Measurements from ENCODE around the gene ZNF672.
A peak's percentile ranks its signal among the peaks of the same experiment; 100 is the strongest.
"Not testable (repeated sequence)": the region's sequence is repeated elsewhere in the genome, so short reads cannot be mapped to it uniquely, and the experiment has no call there.

ZNF672 gene

GRCh38 chr1:248814351-248814750 lies 23.7 kb upstream of the ZNF672 start:
- DNase-seq: no peak

GRCh38 chr1:248815407-248816034 lies 22.5 kb upstream of the ZNF672 start:
- no peak for DNase-seq

GRCh38 chr1:248816042-248816851 lies 21.8 kb upstream of the ZNF672 start:
- DNase-seq: no peak

GRCh38 chr1:248817065-248817464 lies 21.0 kb upstream of the ZNF672 start:
- no peak for DNase-seq

GRCh38 chr1:248818505-248819374 lies 19.3 kb upstream of the ZNF672 start:
- no peak for DNase-seq

GRCh38 chr1:248820041-248820585 lies 17.9 kb upstream of the ZNF672 start:
- DNase-seq: no peak

GRCh38 chr1:248821101-248821500 lies 16.9 kb upstream of the ZNF672 start:
- DNase-seq: no peak

GRCh38 chr1:248821641-248822040 lies 16.4 kb upstream of the ZNF672 start:
- DNase-seq: no peak

GRCh38 chr1:248822148-248823032 lies 15.6 kb upstream of the ZNF672 start:
- no peak for DNase-seq

- no peak for DNase-seq
These were observed 14.5 kb upstream of the ZNF672 start for GRCh38 chr1:248823517-248824001.

GRCh38 chr1:248824301-248824700 lies 13.7 kb upstream of the ZNF672 start:
- no peak for DNase-seq

GRCh38 chr1:248824701-248825100 lies 13.3 kb upstream of the ZNF672 start:
- DNase-seq: no peak

- no peak for DNase-seq
These were observed 12.9 kb upstream of the ZNF672 start for GRCh38 chr1:248825136-248825535.

- DNase-seq: no peak
These were observed 12.5 kb upstream of the ZNF672 start for GRCh38 chr1:248825573-248825908.

GRCh38 chr1:248825909-248826760 lies 11.9 kb upstream of the ZNF672 start, which contains the start of gene SH3BP5L:
SH3BP5L (minus strand) TSS chr1:248825915; CDS start chr1:248824935, 980 bp downstream.
- DNase-seq: peak; percentile 92

GRCh38 chr1:248828845-248829244 lies 9.2 kb upstream of the ZNF672 start:
- no peak for DNase-seq

- DNase-seq: not testable (repeated sequence)
These were observed 7.4 kb upstream of the ZNF672 start for GRCh38 chr1:248830718-248831017.

GRCh38 chr1:248831842-248832241 lies 6.2 kb upstream of the ZNF672 start:
- DNase-seq: no peak

- DNase-seq: no peak
These were observed 3.6 kb upstream of the ZNF672 start for GRCh38 chr1:248834343-248834940.

GRCh38 chr1:248837045-248837780 lies 811 bp upstream of the ZNF672 start:
- DNase-seq: no peak

Data from CD4-positive, alpha-beta T cell treated with Interleukin-10 for 1 hour (primary cell).